Measurements from ENCODE around the gene KDM6B.

DNA sequence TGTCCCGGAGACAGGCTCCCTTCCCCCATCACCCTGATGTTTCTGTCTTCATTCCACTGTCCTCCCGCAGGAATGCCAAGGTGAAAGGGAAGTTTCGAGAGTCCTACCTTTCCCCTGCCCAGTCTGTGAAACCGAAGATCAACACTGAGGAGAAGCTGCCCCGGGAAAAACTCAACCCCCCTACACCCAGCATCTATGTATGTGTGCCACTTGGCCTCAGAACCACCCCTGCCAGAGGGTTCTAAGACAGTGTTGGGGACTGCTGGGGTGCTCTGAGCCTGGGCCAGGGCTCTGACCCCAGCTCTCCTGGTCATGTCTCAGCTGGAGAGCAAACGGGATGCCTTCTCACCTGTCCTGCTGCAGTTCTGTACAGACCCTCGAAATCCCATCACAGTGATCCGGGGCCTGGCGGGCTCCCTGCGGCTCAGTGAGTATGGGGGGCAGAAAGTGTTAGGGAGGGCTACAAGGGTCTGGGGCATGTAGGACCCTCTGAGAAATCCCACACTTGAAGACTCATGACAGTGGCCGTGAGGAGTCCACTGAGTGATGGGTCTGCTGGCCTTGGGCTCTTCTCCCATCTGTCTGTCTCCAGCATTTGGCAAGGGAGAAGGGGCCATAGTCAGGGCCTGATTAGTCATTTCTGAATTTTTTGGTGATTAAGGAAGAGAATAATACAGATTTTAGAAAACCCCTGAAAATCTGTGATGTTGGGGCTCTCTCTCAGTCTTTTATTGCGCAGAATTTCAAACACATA is 15.9 kb downstream of the KDM6B start:
- TF ChIP-seq ZEB2 (tag by site-specific recombination; IDR thresholded peaks at IDR 0.05) = no peak
- no peak for TF ChIP-seq ZBTB21 (tag by site-specific recombination; IDR thresholded peaks at IDR 0.05)
- no peak for TF ChIP-seq ZNF785 (tag by site-specific recombination; IDR thresholded peaks at IDR 0.05)
- TF ChIP-seq, protein P1, sequence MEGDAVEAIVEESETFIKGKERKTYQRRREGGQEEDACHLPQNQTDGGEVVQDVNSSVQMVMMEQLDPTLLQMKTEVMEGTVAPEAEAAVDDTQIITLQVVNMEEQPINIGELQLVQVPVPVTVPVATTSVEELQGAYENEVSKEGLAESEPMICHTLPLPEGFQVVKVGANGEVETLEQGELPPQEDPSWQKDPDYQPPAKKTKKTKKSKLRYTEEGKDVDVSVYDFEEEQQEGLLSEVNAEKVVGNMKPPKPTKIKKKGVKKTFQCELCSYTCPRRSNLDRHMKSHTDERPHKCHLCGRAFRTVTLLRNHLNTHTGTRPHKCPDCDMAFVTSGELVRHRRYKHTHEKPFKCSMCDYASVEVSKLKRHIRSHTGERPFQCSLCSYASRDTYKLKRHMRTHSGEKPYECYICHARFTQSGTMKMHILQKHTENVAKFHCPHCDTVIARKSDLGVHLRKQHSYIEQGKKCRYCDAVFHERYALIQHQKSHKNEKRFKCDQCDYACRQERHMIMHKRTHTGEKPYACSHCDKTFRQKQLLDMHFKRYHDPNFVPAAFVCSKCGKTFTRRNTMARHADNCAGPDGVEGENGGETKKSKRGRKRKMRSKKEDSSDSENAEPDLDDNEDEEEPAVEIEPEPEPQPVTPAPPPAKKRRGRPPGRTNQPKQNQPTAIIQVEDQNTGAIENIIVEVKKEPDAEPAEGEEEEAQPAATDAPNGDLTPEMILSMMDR (tag by site-specific recombination; IDR thresholded peaks at IDR 0.05) = no peak
- TF ChIP-seq, protein P2, sequence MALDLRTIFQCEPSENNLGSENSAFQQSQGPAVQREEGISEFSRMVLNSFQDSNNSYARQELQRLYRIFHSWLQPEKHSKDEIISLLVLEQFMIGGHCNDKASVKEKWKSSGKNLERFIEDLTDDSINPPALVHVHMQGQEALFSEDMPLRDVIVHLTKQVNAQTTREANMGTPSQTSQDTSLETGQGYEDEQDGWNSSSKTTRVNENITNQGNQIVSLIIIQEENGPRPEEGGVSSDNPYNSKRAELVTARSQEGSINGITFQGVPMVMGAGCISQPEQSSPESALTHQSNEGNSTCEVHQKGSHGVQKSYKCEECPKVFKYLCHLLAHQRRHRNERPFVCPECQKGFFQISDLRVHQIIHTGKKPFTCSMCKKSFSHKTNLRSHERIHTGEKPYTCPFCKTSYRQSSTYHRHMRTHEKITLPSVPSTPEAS (tag by site-specific recombination; IDR thresholded peaks at IDR 0.05) = no peak
- TF ChIP-seq, protein P3, sequence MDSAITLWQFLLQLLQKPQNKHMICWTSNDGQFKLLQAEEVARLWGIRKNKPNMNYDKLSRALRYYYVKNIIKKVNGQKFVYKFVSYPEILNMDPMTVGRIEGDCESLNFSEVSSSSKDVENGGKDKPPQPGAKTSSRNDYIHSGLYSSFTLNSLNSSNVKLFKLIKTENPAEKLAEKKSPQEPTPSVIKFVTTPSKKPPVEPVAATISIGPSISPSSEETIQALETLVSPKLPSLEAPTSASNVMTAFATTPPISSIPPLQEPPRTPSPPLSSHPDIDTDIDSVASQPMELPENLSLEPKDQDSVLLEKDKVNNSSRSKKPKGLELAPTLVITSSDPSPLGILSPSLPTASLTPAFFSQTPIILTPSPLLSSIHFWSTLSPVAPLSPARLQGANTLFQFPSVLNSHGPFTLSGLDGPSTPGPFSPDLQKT (IDR thresholded peaks at IDR 0.05; ENCODE audit: borderline replicate concordance, low read depth, low read length) = no peak
- TF ChIP-seq, protein P4, sequence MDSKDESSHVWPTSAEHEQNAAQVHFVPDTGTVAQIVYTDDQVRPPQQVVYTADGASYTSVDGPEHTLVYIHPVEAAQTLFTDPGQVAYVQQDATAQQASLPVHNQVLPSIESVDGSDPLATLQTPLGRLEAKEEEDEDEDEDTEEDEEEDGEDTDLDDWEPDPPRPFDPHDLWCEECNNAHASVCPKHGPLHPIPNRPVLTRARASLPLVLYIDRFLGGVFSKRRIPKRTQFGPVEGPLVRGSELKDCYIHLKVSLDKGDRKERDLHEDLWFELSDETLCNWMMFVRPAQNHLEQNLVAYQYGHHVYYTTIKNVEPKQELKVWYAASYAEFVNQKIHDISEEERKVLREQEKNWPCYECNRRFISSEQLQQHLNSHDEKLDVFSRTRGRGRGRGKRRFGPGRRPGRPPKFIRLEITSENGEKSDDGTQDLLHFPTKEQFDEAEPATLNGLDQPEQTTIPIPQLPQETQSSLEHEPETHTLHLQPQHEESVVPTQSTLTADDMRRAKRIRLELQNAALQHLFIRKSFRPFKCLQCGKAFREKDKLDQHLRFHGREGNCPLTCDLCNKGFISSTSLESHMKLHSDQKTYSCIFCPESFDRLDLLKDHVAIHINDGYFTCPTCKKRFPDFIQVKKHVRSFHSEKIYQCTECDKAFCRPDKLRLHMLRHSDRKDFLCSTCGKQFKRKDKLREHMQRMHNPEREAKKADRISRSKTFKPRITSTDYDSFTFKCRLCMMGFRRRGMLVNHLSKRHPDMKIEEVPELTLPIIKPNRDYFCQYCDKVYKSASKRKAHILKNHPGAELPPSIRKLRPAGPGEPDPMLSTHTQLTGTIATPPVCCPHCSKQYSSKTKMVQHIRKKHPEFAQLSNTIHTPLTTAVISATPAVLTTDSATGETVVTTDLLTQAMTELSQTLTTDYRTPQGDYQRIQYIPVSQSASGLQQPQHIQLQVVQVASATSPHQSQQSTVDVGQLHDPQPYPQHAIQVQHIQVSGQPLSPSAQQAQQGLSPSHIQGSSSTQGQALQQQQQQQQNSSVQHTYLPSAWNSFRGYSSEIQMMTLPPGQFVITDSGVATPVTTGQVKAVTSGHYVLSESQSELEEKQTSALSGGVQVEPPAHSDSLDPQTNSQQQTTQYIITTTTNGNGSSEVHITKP (tag by site-specific recombination; IDR thresholded peaks at IDR 0.05) = no peak
- no peak for TF ChIP-seq ZBTB17 (tag by site-specific recombination; IDR thresholded peaks at IDR 0.05)
- no peak for TF ChIP-seq ZNF677 (tag by site-specific recombination; IDR thresholded peaks at IDR 0.05)
- no peak for TF ChIP-seq ZNF274 (IDR thresholded peaks at IDR 0.05; ENCODE audit: low read length)
- TF ChIP-seq ZNF274 (tag by site-specific recombination; IDR thresholded peaks at IDR 0.05; ENCODE audit: borderline replicate concordance) = no peak
